HG03135 (cell line): ENCODE measurements around the gene PLCH2.
"Not testable (repeated sequence)": the region's sequence is repeated elsewhere in the genome, so short reads cannot be mapped to it uniquely, and the experiment has no call there.

Experiments
- ATAC-seq: cut with Tn5 transposase; IDR thresholded peaks from one replicate; pipeline ENCODE4 v1.9.1; 2021; ENCODE audit warnings: mild to moderate bottlenecking, moderate library complexity; ENCODE audit not compliant: unreplicated experiment

PLCH2 gene

DNA sequence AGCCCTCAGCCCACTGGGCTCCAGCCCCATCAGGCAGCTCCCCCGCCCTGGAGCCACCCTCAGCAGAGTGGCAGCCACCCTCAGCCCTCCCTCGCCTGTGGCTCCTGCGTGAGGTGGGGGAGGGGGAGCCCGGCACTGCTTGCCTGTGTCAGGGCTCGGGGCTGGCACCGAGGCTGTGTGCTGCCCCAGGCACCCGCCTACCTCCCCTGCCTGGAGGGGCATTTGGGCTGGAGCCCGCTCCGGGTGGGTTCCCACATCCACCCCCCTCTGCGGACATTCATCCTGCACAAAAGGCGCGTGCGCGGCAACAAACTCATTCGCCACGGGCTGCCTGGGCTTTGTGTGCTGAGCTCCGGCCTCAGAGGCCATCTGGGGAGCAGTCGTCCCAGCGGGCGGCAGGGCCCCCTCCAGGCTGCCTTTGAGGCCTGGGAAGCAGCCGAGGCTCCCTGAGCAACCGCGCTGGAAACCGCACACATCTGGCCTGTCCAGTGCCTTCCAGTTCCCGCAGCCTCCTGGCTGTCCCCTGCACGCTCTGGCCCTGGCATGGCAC is 67.5 kb downstream of the PLCH2 start:
- ATAC-seq = no peak

DNA sequence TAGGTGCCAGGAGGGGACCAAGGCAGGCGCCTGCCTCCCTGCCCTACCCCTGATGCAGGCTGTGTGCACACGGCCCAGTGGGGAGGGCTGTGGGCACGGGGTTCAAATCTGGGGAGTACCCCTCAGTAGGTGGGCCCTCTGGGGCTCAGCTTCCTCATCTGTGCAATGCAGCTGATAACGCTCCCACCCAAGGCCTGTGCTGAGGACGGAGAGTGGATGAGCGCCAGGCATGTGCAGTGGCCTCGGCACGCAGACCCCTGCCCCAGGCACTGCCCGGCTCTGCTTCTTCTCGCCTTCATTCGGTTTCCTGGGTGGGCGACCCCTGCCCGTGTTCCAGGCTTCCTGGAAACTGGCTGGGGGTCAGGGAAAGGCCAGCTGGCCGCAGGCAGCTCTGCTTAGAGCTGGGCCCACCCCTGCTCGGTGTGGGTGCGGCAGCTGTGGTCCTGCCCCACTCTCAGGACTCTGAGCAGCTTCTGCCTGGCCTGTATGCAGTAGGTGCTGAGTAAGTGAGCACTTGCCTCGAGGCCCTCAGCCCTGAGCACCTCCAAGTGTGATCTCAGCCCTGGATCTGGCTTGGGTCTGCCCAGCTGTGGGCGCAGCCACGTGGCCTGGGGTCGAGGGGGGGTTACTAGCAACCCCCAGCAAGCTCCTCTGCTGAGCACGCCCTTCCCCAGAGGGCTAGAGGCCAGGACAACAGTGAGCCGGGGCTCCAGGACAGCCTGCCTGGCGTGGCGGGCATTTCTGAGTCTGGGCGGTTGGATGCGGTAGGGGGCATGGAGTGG is 68.2 kb downstream of the PLCH2 start:
- no peak for ATAC-seq

- no peak for ATAC-seq
These were observed 69.0 kb downstream of the PLCH2 start for GRCh38 chr1:2544875-2545640.

DNA sequence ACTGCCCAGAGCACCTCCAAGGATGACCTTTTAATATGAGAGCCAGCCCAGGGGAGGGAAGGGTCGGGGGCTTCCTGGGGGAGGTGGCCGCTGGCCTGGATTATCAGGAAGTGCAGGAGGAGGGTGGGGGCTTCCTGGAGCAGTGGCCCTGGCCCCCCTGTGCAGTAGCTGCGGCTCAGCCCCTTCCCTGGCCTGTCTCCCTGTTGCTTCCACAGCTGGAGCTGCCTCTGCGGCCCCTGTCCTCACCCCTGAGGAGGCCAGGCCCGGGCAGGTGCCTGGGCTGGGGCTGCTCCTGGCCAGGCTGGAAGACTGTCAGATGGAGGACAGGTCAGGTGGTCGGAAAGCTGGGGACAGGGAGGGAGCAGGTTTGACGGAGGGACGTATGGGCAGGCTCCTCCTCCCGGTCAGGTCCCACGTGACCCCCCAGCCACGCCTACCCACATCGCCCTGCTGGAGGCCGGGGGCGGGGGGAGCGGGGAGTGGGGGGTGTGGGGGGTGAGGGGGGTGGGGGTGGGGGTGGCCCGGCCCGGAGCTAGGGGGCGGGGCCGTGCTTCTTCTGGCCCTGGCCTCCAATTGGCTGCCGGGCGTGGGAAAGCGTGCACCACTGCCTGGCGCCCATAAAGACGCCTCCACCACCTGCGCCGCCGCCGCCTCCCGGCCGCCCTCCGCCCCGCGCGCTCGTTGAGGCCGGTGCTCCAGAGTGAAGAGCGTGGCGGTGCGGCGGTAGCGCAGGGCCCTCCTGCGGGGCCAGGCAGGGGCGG is 69.8 kb downstream of the PLCH2 start:
- peak; percentile 27 for ATAC-seq

GRCh38 chr1:2546515-2547209 is 70.6 kb downstream of the PLCH2 start:
- ATAC-seq = peak; percentile 36

DNA sequence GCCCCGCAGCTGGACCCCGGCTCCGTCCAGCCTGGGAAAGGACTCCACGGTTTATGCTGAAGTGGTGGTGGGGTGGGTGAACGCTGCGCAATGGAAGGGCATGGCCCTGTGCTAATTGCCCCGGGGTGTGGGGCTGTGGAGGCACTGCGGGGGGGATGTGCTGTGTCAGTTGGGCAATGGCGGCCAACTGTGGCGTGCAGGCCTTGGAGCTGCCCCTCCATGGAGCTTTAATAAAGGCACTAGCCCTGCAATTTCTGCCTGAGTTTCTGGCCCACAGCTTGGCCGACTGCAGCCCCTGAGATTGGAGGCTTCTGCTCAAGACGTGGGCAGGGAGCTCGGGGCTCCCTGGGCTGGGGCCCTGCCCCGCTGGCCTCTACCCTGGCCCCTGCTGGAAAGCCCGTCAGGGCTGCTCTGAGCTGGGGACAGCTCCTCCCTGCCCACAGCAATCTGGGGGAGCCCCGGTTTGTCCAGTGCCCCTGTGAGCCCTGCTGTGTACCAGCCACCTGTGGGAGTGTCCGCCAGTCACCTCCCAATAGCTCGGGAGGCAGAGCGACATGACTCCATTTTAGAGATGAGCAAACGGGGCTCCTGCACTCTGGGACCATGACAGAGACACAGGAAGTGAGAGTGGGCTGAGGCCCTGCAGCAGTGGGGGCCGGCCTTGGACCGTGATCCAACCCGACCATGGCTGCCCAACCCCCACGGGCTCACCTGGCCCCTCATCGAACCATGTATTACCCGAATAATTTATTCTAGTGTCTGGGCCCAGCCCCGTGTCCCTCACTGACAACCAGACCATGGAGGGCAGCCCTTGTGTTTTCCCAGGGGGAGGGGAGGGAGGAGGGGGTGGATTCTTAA is 71.3 kb downstream of the PLCH2 start:
- ATAC-seq = peak; percentile 0

- ATAC-seq = no peak
These were observed 72.0 kb downstream of the PLCH2 start for GRCh38 chr1:2548068-2548589.

GRCh38 chr1:2549367-2550029 is 73.4 kb downstream of the PLCH2 start:
- ATAC-seq = not testable (repeated sequence)

- not testable (repeated sequence) for ATAC-seq
These were observed 74.3 kb downstream of the PLCH2 start for GRCh38 chr1:2550309-2550861.

- not testable (repeated sequence) for ATAC-seq
These were observed 75.5 kb downstream of the PLCH2 start for GRCh38 chr1:2551544-2551943.

- ATAC-seq = no peak
These were observed 76.1 kb downstream of the PLCH2 start for GRCh38 chr1:2552189-2552588.

DNA sequence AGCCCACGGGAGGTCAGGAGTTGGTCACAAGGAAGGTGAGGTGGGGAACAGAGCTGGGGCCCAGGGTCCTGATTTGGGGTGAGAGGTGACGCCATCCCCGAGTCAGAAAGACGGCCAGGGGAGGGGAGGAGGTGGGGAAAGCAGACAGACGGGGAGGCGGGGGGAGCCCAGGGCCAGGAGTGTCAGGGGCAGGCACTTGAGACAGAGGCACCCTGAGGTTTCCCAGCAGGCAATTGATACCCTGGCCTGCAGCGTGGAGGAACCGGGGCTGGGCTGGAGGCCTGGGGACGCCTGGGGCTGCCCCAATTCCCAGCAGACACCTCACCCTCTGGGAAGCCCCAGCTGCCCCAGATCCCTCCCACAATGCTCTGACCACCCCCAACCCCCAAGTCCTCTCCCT is 77.0 kb downstream of the PLCH2 start:
- not testable (repeated sequence) for ATAC-seq

DNA sequence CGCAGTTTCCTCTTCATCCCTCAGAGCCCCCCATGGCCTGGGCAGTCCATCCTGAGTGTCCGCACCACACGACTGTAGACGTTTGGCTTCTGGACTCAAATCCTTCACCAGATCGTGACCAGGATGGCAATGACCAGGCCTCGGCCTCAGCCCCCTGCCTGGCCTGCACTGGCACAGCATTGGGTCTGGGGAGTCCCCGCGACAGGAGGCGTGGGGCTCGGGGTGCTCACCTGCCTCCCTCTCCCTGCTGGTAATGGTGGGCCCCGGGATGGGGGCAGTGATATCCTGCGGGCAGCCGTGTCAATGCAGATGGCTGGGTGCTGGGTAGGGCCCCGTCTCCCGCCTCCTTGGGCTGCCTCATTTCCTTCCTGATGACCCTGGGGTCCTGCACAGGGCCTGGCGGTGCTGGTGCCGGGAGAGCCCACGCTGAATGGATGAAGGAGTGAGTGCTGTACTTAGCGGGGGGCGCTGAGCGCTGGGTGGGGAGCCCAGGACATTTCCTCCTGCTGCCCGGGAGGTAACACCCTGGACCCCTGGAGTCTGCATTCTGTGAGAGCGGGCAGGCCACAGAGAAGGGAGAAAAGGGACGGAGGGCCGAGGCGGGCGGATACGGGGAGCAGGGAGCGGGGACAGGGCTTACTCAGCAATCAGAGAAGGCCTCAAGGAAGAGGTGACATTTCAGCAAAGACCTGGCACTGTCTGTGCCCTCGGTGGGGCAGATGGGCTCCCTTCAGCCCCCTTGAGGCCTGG is 78.0 kb downstream of the PLCH2 start:
- no peak for ATAC-seq

- ATAC-seq = no peak
These were observed 78.7 kb downstream of the PLCH2 start for GRCh38 chr1:2554621-2555387.
